WERI-Rb-1 (cell line): ENCODE data around the gene DHRS3.

ENCODE experiments used
- DNase-seq: peaks from one replicate; pipeline ENCODE4 v3.0.0-alpha.2; 2020
- H3K27ac ChIP-seq: fragments of 250-450 bp; sonication (Bioruptor Pico); 2 replicates; pipeline ENCODE4 v1.5.1; 2020; ENCODE audit warnings: mild to moderate bottlenecking, moderate library complexity
- H3K27me3 ChIP-seq: fragments of 250-450 bp; sonication (Bioruptor Pico); 2 replicates; pipeline ENCODE4 v1.5.1; 2021; ENCODE audit warnings: mild to moderate bottlenecking, low read depth, moderate library complexity; ENCODE audit not compliant: insufficient read depth, severe bottlenecking
- H3K36me3 ChIP-seq: fragments of 250-450 bp; sonication (Bioruptor Pico); 2 replicates; pipeline ENCODE4 v1.5.1; 2020; ENCODE audit warnings: mild to moderate bottlenecking, moderate library complexity
- H3K4me3 ChIP-seq: 2 replicates; pipeline ENCODE4 v1.5.1; 2011; ENCODE audit warnings: low read depth, mild to moderate bottlenecking, control low read depth, low read length
- H3K9me3 ChIP-seq: fragments of 250-450 bp; sonication (Bioruptor Pico); 2 replicates; pipeline ENCODE4 v1.5.1; 2021; ENCODE audit warnings: mild to moderate bottlenecking, moderate library complexity; ENCODE audit not compliant: severe bottlenecking
- CTCF ChIP-seq: IDR thresholded peaks from 2 replicates; pipeline ENCODE4 v1.5.1; 2011; ENCODE audit warnings: low read depth, mild to moderate bottlenecking, control low read depth, inconsistent platforms, low read length

DHRS3 gene

GRCh38 chr1:12578860-12579422 lies 39.1 kb downstream of the DHRS3 start:
- no peak overlapping the region for H3K27ac ChIP-seq
- no peak for TF ChIP-seq CTCF
- H3K27me3 ChIP-seq: no peaks in the 10 kb centered on the region
- H3K4me3 ChIP-seq: no peak overlapping the region
- H3K36me3 ChIP-seq: no peaks in the 10 kb centered on the region
- no peak for DNase-seq
- H3K9me3 ChIP-seq: no peaks in the 10 kb centered on the region

GRCh38 chr1:12577020-12577419 lies 41.0 kb downstream of the DHRS3 start:
- Histone ChIP-seq H3K36me3 (no peaks in the 10 kb centered on the region), H3K4me3 (no peak overlapping the region), H3K27me3 (no peaks in the 10 kb centered on the region), H3K27ac (no peak overlapping the region), H3K9me3 (no peaks in the 10 kb centered on the region)
- TF ChIP-seq CTCF: no peak
- no peak for DNase-seq

- Histone ChIP-seq H3K27ac (no peak overlapping the region), H3K27me3 (no peaks in the 10 kb centered on the region), H3K4me3 (no peak overlapping the region), H3K36me3 (no peaks in the 10 kb centered on the region), H3K9me3 (no peaks in the 10 kb centered on the region)
- TF ChIP-seq CTCF: no peak
- no peak for DNase-seq
These were observed 43.3 kb downstream of the DHRS3 start for GRCh38 chr1:12574757-12575139.

GRCh38 chr1:12573015-12573825 lies 44.8 kb downstream of the DHRS3 start:
- TF ChIP-seq CTCF: no peak
- no peak overlapping the region for H3K4me3 ChIP-seq
- H3K36me3 ChIP-seq: no peaks in the 10 kb centered on the region
- no peak for DNase-seq
- 0 out of 2 replicates have a peak overlapping the region, but pooled peaks have one; percentile 19 for H3K27ac ChIP-seq
- H3K27me3 ChIP-seq: no peaks in the 10 kb centered on the region
- no peaks in the 10 kb centered on the region for H3K9me3 ChIP-seq

GRCh38 chr1:12572522-12572921 lies 45.5 kb downstream of the DHRS3 start:
- no peak for DNase-seq
- H3K36me3 ChIP-seq: no peaks in the 10 kb centered on the region
- H3K4me3 ChIP-seq: no peak overlapping the region
- no peak overlapping the region for H3K27ac ChIP-seq
- no peaks in the 10 kb centered on the region for H3K9me3 ChIP-seq
- TF ChIP-seq CTCF: no peak
- H3K27me3 ChIP-seq: no peaks in the 10 kb centered on the region
